Measurements from ENCODE around the gene TBL2. TPM values are rescaled to one million over a fixed set of nuclear protein-coding genes. Genes with fewer than 3 reads are reported as not detected.

The TBL2 gene
- total RNA-seq, 2 donors from 2014 or later: 30.7 to 36.6 TPM

DNA sequence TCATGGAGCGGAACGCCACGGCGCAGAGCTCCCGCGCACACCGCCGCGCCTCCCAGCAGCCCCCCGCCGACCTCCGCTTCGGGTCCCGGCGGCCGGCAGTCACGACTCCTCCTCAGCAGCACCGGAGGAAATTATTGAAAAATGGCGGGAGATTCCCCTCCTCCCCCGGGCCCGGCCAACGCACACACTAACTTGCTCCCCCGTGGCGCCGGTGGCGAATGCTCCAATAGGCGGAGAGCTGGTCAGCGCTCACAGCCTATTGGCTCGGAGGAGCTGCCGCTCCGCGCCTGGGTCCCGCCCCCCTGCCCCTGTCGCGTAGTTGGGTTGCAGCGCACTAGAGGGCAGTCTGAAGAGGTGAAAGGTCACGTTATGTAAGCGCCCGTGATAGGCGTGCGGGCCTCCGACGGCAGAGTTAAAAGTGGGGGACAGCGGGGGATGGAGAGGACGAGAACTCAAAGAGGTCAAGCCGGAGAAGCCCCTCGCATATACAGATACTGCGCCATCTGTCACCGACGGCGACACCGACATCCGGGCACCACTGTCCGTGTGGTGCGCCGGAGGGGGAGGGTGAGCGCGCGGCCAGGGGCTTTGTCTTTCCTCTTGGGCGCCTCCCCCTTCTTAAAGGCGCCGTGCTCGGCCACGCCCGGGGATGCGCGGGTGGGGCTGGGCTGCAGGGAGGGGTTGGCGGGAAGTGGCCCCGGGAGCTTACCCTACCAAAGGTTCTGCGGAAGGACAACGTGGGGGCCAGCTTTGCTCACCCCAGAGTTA lies 56.1 kb downstream of the TBL2 start, which contains the start of gene BAZ1B:
Gene BAZ1B (minus strand): TSS at position 189 of the 768 bp plus-strand sequence. CDS start 360 bp downstream, outside the sequence.
- H3K9me3 Mint-ChIP-seq: no peaks in the 10 kb centered on the region
- no peaks in the 10 kb centered on the region for H3K27me3 Mint-ChIP-seq
- DNase-seq (ENCODE audit: low spot score) (peak; percentile 98), ATAC-seq (peak; percentile 96 to 98)
- peaks cover 20% of the 10 kb centered on the region for H3K36me3 Mint-ChIP-seq
- peaks cover 56 to 68% of the 10 kb centered on the region in 2 donors for H3K4me1 Mint-ChIP-seq (ENCODE audit: low read depth in 2 of 2)
- peak within 1 kb of the TSS; percentile 94 for H3K4me3 Mint-ChIP-seq
- peak within 1 kb of the TSS; percentile 95 for H3K27ac Mint-ChIP-seq

DNA sequence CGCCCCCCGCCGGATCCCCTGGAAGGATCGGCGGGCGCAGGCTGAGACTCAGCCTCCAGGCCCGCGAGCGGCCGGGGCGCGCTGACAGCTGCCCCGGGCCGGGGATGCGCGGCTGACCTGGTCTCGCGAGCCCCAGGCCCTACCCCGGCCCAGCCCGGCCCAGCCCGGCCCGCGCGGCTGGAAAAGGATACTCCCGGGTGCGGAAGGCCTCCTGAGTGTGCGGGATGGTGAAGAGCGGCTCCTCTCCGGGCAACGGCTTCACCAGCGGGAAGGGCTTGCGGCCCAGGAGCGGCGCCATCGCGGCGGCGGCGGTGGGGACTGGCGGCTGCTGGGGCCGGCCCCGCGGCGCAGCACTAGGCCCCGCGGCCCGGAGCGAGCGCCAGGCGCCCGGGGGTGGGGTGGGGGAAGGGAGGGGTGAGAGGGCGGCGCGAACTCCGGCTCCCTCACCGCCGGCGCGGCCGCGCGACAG lies 56.7 kb downstream of the TBL2 start:
- H3K27ac Mint-ChIP-seq: peak overlapping the region; percentile 95
- ATAC-seq (peak; percentile 67 to 76), DNase-seq (ENCODE audit: low spot score) (no peak)
- H3K4me3 Mint-ChIP-seq: peak overlapping the region; percentile 93
- H3K4me1 Mint-ChIP-seq (ENCODE audit: low read depth in 2 of 2): peaks cover 55 to 63% of the 10 kb centered on the region in 2 donors
- no peaks in the 10 kb centered on the region for H3K27me3 Mint-ChIP-seq
- H3K36me3 Mint-ChIP-seq: peaks cover 20% of the 10 kb centered on the region
- no peaks in the 10 kb centered on the region for H3K9me3 Mint-ChIP-seq

DNA sequence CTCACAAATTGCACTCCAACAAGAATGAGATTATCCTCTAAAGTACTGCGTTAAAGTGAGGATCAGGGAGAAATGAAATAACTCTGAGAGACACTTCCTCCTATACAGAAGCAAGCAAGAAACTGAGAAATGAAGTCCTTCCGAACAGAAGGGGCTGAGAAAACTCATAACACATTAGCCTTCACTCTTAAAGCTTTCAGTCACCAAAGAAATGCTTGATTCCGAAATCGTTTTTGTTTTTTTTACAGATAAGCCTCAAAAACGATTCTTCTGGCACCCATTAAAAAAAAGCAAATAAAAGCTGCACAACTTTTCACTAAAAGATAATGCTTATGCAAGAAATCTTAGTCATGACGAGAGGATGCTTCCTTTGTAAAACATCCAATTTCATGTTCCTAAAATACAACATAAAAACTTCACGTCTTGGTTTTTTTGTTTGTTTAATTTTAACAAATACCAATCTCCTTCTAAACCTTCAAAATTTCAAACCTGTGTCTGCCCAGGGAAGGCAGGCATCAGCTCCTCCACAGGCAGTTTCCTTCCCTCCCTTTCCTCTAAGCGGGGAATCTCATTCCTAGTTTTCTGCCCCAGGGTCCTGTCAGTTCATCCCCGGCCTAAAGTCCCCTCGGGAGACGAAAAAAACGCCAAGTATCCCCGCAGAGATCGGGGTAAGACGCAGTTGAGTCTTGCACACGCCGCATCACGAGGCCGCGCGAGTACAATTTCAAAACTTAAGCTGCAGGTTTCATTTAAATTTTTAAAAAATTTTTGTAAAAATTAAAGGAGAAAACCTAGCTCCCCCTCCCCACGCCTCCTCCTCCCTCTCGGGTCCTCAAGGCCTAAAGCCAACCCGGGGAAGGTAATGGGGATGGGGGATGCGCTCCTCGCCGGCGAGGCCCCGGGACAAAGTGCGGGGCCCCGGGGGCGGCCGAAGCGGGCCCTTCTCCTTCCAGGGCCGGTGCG lies 57.4 kb downstream of the TBL2 start:
- DNase-seq (ENCODE audit: low spot score) (no peak), ATAC-seq (no peak)
- H3K36me3 Mint-ChIP-seq: peaks cover 20% of the 10 kb centered on the region
- H3K9me3 Mint-ChIP-seq: no peaks in the 10 kb centered on the region
- H3K4me1 Mint-ChIP-seq (ENCODE audit: low read depth in 2 of 2): peaks cover 54 to 62% of the 10 kb centered on the region in 2 donors
- H3K27ac Mint-ChIP-seq: peak overlapping the region; percentile 83 to 84
- no peaks in the 10 kb centered on the region for H3K27me3 Mint-ChIP-seq
- peak overlapping the region; percentile 94 for H3K4me3 Mint-ChIP-seq

DNA sequence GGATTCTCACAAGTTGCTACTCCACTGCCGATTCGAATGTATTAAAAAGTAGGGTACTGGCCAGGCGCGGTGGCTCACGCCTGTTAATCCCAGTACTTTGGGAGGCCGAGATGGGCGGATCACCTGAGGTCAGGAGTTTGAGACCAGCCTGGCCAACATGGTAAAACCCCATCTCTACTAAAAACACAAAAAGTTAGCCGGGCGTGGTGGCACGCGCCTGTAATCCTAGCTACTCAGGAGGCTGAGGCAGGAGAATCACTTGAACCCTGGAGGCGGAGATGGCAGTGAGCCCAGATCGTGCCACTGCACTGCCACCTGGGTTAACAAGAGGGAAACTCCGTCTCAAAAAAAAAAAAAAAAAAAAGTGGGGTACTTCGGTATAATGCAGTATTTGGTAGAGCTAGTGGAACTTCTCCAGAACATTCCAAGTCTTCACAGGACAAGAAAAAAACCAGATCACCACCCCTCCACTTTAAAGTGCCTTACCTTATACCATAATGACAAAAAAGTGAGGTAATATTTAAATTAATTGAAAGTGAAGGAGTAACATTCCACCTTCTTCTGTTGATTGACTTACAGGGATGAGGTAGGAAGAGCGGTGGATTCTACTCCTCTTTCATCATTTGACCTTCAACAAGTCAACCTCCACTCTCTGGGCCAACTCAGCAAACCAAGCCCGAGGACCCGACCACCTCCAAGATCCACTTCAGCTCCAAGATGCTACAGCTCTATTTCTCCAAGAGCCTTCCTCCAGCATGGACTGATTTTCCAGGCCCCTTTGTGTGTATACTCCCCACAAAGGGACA lies 58.3 kb downstream of the TBL2 start:
- Mint-ChIP-seq H3K4me1 (ENCODE audit: low read depth in 2 of 2) (peaks cover 49 to 58% of the 10 kb centered on the region in 2 donors), H3K4me3 (peak overlapping the region; percentile 94), H3K9me3 (no peaks in the 10 kb centered on the region), H3K27me3 (no peaks in the 10 kb centered on the region), H3K27ac (peak overlapping the region; percentile 83 to 84), H3K36me3 (peaks cover 22% of the 10 kb centered on the region)
- ATAC-seq: no peak
- no peak for DNase-seq (ENCODE audit: low spot score)

DNA sequence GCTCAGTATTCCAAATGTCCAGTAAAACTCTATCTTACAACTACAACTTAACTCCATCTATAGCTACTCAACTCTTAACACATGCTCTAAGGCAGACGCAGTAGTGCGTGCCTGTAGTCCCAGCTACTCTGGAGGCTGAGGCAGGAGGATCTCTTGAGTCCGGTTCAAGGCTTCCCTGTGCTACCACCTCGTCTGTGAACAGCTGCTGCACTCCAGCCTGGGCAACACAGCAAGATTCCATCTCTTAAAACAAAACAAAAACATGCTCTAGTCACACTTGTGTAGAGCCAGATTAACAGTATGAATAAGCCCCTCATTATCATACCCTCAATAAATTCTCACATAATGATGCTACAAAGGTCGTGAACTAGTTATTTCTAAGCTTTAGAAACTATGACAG lies 59.9 kb downstream of the TBL2 start:
- ATAC-seq: no peak
- Mint-ChIP-seq H3K4me1 (ENCODE audit: low read depth in 2 of 2) (peaks cover 49 to 58% of the 10 kb centered on the region in 2 donors), H3K36me3 (peaks cover 26% of the 10 kb centered on the region)

More for the DNA sequence above, 59.9 kb downstream of the TBL2 start:
- Mint-ChIP-seq H3K4me3 (peak overlapping the region; percentile 94), H3K27me3 (no peaks in the 10 kb centered on the region), H3K9me3 (no peaks in the 10 kb centered on the region), H3K27ac (peak overlapping the region; percentile 42 to 84)
- no peak for DNase-seq (ENCODE audit: low spot score)

Other genes starting within 250 kb of the TBL2 start
- gene FZD9, start 144.8 kb downstream of the TBL2 start, total RNA-seq: under 1 TPM; 0.42 to 0.43 TPM
- 100 to 1,000 TPM in 1 of 2 donors, 10 to 100 TPM in 1; 79.0 to 132 TPM for gene BAZ1B, start 56.3 kb downstream of the TBL2 start, total RNA-seq
- gene BCL7B, start 20.9 kb downstream of the TBL2 start, total RNA-seq: 10 to 100 TPM; 78.7 to 83.7 TPM
- gene MLXIPL, start 45.9 kb upstream of the TBL2 start, total RNA-seq: under 1 TPM in 1 of 2 donors, not detected in 1; 0.43 TPM
- under 1 TPM; 0.25 to 0.36 TPM for gene VPS37D, start 89.3 kb upstream of the TBL2 start, total RNA-seq
- gene DNAJC30, start 104.9 kb upstream of the TBL2 start, total RNA-seq: 1 to 10 TPM; 8.0 to 9.2 TPM
- 10 to 100 TPM; 76.4 to 99.9 TPM for gene BUD23, start 105.0 kb upstream of the TBL2 start, total RNA-seq
- gene STX1A, start 141.1 kb upstream of the TBL2 start, total RNA-seq: 10 to 100 TPM; 17.8 to 23.2 TPM
- 10 to 100 TPM; 16.9 to 24.2 TPM for gene ABHD11, start 160.2 kb upstream of the TBL2 start, total RNA-seq
- gene CLDN3, start 191.7 kb upstream of the TBL2 start, total RNA-seq: not detected

Measured in natural killer cell treated with Interleukin-12 subunit alpha and Interleukin-12 subunit beta and Interleukin-15 and Interleukin-18, amount 100 ng/mL, for 72 hours (primary cell).